Fibroblast of upper back skin (primary cell): ENCODE measurements around the gene CAPN5.

Source experiments
- DNase-seq: peaks from one replicate; pipeline ENCODE4 v3.0.0-alpha.2; 2013

The CAPN5 gene

GRCh38 chr11:77102246-77103210, 35.8 kb downstream of the CAPN5 start, which contains the start of gene OMP:
OMP (plus strand) TSS chr11:77102840; CDS start chr11:77102840, 0 bp downstream.
- DNase-seq, result no peak

GRCh38 chr11:77103319-77103718, 36.5 kb downstream of the CAPN5 start:
- DNase-seq, result no peak

- DNase-seq, result peak; percentile 9
Measured at GRCh38 chr11:77104727-77105126, 38.0 kb downstream of the CAPN5 start.

GRCh38 chr11:77106321-77106720, 39.5 kb downstream of the CAPN5 start:
- no peak for DNase-seq

- no peak for DNase-seq
Measured at GRCh38 chr11:77106759-77107158, 40.0 kb downstream of the CAPN5 start.

GRCh38 chr11:77107950-77108349, 41.2 kb downstream of the CAPN5 start:
- DNase-seq, result peak; percentile 78

- no peak for DNase-seq
Measured at GRCh38 chr11:77108436-77108835, 41.7 kb downstream of the CAPN5 start.

- peak; percentile 60 for DNase-seq
Measured at GRCh38 chr11:77109236-77110019, 42.7 kb downstream of the CAPN5 start.

GRCh38 chr11:77110836-77111235, 44.1 kb downstream of the CAPN5 start:
- no peak for DNase-seq

GRCh38 chr11:77111277-77111676, 44.5 kb downstream of the CAPN5 start:
- no peak for DNase-seq

GRCh38 chr11:77111946-77112345, 45.2 kb downstream of the CAPN5 start:
- no peak for DNase-seq

GRCh38 chr11:77112641-77113381, 46.0 kb downstream of the CAPN5 start:
- no peak for DNase-seq

GRCh38 chr11:77113382-77114088, 46.8 kb downstream of the CAPN5 start:
- DNase-seq, result peak; percentile 35

- DNase-seq, result no peak
Measured at GRCh38 chr11:77114089-77114463, 47.3 kb downstream of the CAPN5 start.

- DNase-seq, result no peak
Measured at GRCh38 chr11:77115181-77115611, 48.4 kb downstream of the CAPN5 start.

- DNase-seq, result no peak
Measured at GRCh38 chr11:77115956-77116355, 49.2 kb downstream of the CAPN5 start.

- no peak for DNase-seq
Measured at GRCh38 chr11:77117492-77117891, 50.7 kb downstream of the CAPN5 start.

- DNase-seq, result no peak
Measured at GRCh38 chr11:77118086-77118485, 51.3 kb downstream of the CAPN5 start.

- DNase-seq, result no peak
Measured at GRCh38 chr11:77118971-77119370, 52.2 kb downstream of the CAPN5 start.

GRCh38 chr11:77119531-77119936, 52.8 kb downstream of the CAPN5 start:
- no peak for DNase-seq

- DNase-seq, result no peak
Measured at GRCh38 chr11:77120571-77120970, 53.8 kb downstream of the CAPN5 start.

GRCh38 chr11:77121096-77121640, 54.4 kb downstream of the CAPN5 start:
- DNase-seq, result no peak
